Measurements from ENCODE around the gene SPEM2. TPM values are rescaled to one million over a fixed set of nuclear protein-coding genes. Genes with fewer than 3 reads are reported as not detected.

Gene SPEM2
- total RNA-seq, 2 donors from 2014 or later, result not detected

- Histone ChIP-seq H3K27ac (peak overlapping the region; percentile 90 to 93), H3K9me3 (no peaks in the 10 kb centered on the region), H3K36me3 (no peaks in the 10 kb centered on the region), H3K4me1 (ENCODE audit: control insufficient read depth in 1 of 2, low read depth in 2 of 2) (peaks cover 18% of the 10 kb centered on the region in 2 donors), H3K4me3 (peak overlapping the region; percentile 90), H3K27me3 (replicated peaks; ENCODE audit: insufficient read depth) (no peaks in the 10 kb centered on the region)
- ATAC-seq (ENCODE audit: insufficient number of reproducible peaks, low FRiP score, low read depth) (peak; percentile 42), DNase-seq (ENCODE audit: low spot score) (no peak)
- TF ChIP-seq CTCF (IDR thresholded peaks at IDR 0.05), result no peak
These were observed 20.6 kb upstream of the SPEM2 start for GRCh38 chr17:7404737-7405349.

DNA sequence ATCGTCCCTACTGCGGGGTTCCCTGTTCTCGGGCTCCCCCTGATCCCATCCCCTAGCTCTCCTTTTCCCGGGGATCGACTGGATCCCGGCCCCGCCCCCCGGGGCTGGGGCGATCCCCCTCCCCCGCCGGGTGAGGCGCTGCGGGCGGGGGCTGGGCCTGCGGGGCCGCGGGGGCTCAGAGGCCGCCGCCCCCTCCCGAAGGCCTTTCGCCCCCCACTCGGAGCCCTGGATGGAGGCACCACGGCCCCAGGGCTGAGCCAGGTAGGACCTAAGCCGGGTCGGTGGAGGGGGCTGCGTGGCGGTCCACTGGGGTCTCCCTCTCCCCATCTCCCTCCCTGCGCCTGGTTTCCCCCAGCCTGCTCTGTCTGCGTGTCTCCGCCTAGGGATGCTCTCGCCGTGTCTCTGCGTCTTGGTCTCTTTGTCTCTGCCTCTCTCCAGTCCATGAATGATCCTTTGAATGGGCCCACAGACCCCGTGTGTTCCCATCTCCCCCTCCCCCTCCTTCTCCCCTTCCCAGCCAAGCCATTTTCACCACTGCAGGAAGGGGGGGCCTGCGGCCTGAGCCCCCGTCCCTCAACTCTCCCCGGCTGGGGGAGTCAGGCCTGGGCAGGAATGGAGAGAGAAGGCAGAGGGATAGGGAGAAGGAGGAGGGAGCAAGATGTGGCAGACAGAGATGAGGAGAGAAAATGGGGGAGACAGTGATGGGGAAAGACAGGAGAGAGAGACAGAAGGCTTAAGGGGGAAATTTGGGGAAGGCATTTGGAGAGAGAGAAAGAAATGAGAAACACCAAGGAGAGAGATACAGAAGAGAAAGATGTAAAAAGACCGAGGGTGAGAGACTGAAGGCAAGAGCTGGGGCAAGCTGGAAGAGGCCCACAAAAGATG, 19.8 kb upstream of the SPEM2 start:
- peak overlapping the region; percentile 90 for H3K4me3 ChIP-seq
- H3K36me3 ChIP-seq, result no peaks in the 10 kb centered on the region

GRCh38 chr17:7406235-7406825, 19.1 kb upstream of the SPEM2 start:
- peak overlapping the region; percentile 90 to 93 for H3K27ac ChIP-seq
- H3K4me1 ChIP-seq (ENCODE audit: control insufficient read depth in 1 of 2, low read depth in 2 of 2), result peaks cover 18% of the 10 kb centered on the region in 2 donors
- DNase-seq (ENCODE audit: low spot score), result no peak
- no peak for TF ChIP-seq CTCF (IDR thresholded peaks at IDR 0.05)
- no peaks in the 10 kb centered on the region for H3K9me3 ChIP-seq
- ATAC-seq (ENCODE audit: insufficient number of reproducible peaks, low FRiP score, low read depth), result no peak
- H3K27me3 ChIP-seq (replicated peaks; ENCODE audit: insufficient read depth), result no peaks in the 10 kb centered on the region
- no peaks in the 10 kb centered on the region for H3K36me3 ChIP-seq
- H3K4me3 ChIP-seq, result peak overlapping the region; percentile 90

More for the DNA sequence above, 19.8 kb upstream of the SPEM2 start:
- no peak for TF ChIP-seq CTCF (IDR thresholded peaks at IDR 0.05)
- no peak for DNase-seq (ENCODE audit: low spot score)
- Histone ChIP-seq H3K27me3 (replicated peaks; ENCODE audit: insufficient read depth) (no peaks in the 10 kb centered on the region), H3K4me1 (ENCODE audit: control insufficient read depth in 1 of 2, low read depth in 2 of 2) (peaks cover 18% of the 10 kb centered on the region in 2 donors), H3K9me3 (no peaks in the 10 kb centered on the region), H3K27ac (peak overlapping the region; percentile 90 to 93)
- ATAC-seq (ENCODE audit: insufficient number of reproducible peaks, low FRiP score, low read depth), result no peak

DNA sequence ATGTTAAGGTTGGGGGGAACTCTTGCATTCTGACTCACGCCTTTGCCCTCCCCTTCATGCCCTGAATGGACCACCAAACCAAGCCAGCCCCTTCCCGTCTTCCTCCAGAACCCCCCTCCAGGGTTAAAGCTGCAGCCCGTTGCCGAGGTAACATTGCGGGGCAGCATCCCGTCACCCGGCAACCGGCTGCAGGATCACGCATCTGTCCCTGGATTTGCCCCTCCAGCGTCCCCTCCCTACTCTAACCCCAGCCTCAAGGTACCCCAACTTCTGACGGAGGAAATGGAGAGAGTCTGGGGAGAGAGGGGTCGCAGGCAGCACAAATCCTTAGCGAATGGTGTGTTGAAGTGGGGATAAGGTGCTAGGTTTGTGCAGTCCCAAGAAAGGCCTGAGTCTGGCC, 18.3 kb upstream of the SPEM2 start:
- ATAC-seq (ENCODE audit: insufficient number of reproducible peaks, low FRiP score, low read depth), result no peak
- Histone ChIP-seq H3K27me3 (replicated peaks; ENCODE audit: insufficient read depth) (no peaks in the 10 kb centered on the region), H3K9me3 (no peaks in the 10 kb centered on the region), H3K27ac (no peak overlapping the region), H3K36me3 (no peaks in the 10 kb centered on the region), H3K4me3 (no peak overlapping the region), H3K4me1 (ENCODE audit: control insufficient read depth in 1 of 2, low read depth in 2 of 2) (peaks cover 18% of the 10 kb centered on the region in 2 donors)
- no peak for TF ChIP-seq CTCF (IDR thresholded peaks at IDR 0.05)
- DNase-seq (ENCODE audit: low spot score), result no peak
